HepG2 (cell line): ENCODE results near the gene TEX22. TPM values are rescaled to one million over a fixed set of nuclear protein-coding genes. Genes with fewer than 3 reads are reported as not detected.

Source experiments
- BRD4 ChIP-seq: sonication (generic); formaldehyde crosslinking; IDR thresholded peaks from 2 replicates; pipeline ENCODE4 v1.4.0; 2020; ENCODE audit warnings: missing genetic modification reagents
- CBX1 ChIP-seq: IDR thresholded peaks from one replicate; pipeline ENCODE4 v1.6.1; 2016; ENCODE audit warnings: antibody characterized with exemption, low read depth
- JDP2 ChIP-seq: sonication (generic); formaldehyde crosslinking; IDR thresholded peaks from 2 replicates; pipeline ENCODE4 v1.8.1; 2022; ENCODE audit warnings: missing genetic modification reagents, borderline replicate concordance
- MXD4 ChIP-seq: IDR thresholded peaks from 2 replicates; pipeline ENCODE4 v1.6.1; 2016; ENCODE audit warnings: mild to moderate bottlenecking, missing biosample characterization, missing genetic modification reagents
- NR2F1 ChIP-seq, 2 experiments: fragments of 450-650 bp in 1 of 2; formaldehyde crosslinking in 1 of 2; IDR thresholded peaks; 2 replicates each; pipeline versions ENCODE4 v1.5.0 to v1.6.1; 2016 to 2020; ENCODE audit warnings: mild to moderate bottlenecking in 1 of 2, missing compliant biosample characterization in 1 of 2, missing genetic modification reagents in 1 of 2, moderate library complexity in 1 of 2
- NRL ChIP-seq: sonication (generic); formaldehyde crosslinking; IDR thresholded peaks from 2 replicates; pipeline ENCODE4 v1.5.0; 2020; ENCODE audit warnings: missing genetic modification reagents, mild to moderate bottlenecking, moderate library complexity, borderline replicate concordance
- PHF20 ChIP-seq: sonication (generic); formaldehyde crosslinking; IDR thresholded peaks from 2 replicates; pipeline ENCODE4 v1.5.0; 2020; ENCODE audit warnings: mild to moderate bottlenecking, missing genetic modification reagents
- RAD21 ChIP-seq: fragments of 450-650 bp; formaldehyde crosslinking; IDR thresholded peaks from 2 replicates; pipeline ENCODE4 v1.5.0; 2020; ENCODE audit warnings: mild to moderate bottlenecking
- SMYD3 ChIP-seq: sonication (generic); formaldehyde crosslinking; IDR thresholded peaks from 2 replicates; pipeline ENCODE4 v1.8.1; 2023; ENCODE audit warnings: mild to moderate bottlenecking, missing genetic modification reagents
- ZBTB14 ChIP-seq: sonication (generic); formaldehyde crosslinking; IDR thresholded peaks from 2 replicates; pipeline ENCODE4 v1.4.0; 2020; ENCODE audit warnings: missing genetic modification reagents
- ZFP36L1 ChIP-seq: sonication (generic); formaldehyde crosslinking; IDR thresholded peaks from 2 replicates; pipeline ENCODE4 v1.8.0; 2022; ENCODE audit warnings: mild to moderate bottlenecking, missing genetic modification reagents, moderate library complexity
- ZFY ChIP-seq: sonication (generic); formaldehyde crosslinking; IDR thresholded peaks from 2 replicates; pipeline ENCODE4 v1.4.0; 2020; ENCODE audit warnings: missing genetic modification reagents
- ZNF160 ChIP-seq: sonication (generic); formaldehyde crosslinking; IDR thresholded peaks from 2 replicates; pipeline ENCODE4 v1.8.0; 2022; ENCODE audit warnings: mild to moderate bottlenecking, inconsistent platforms, missing genetic modification reagents
- ZNF512B ChIP-seq: sonication (generic); formaldehyde crosslinking; IDR thresholded peaks from 2 replicates; pipeline ENCODE4 v1.5.1; 2020; ENCODE audit warnings: missing genetic modification reagents, mild to moderate bottlenecking, borderline replicate concordance
- ZNF691 ChIP-seq: sonication (generic); formaldehyde crosslinking; IDR thresholded peaks from 2 replicates; pipeline ENCODE4 v1.4.0; 2020; ENCODE audit warnings: missing genetic modification reagents, low read depth, mild to moderate bottlenecking, borderline replicate concordance
- ZNF780A ChIP-seq: sonication (generic); formaldehyde crosslinking; IDR thresholded peaks from 2 replicates; pipeline ENCODE4 v1.8.0; 2022; ENCODE audit warnings: mild to moderate bottlenecking, missing genetic modification reagents, moderate library complexity
- ZNF782 ChIP-seq: sonication (generic); formaldehyde crosslinking; IDR thresholded peaks from 2 replicates; pipeline ENCODE4 v1.4.0; 2020; ENCODE audit warnings: missing genetic modification reagents, mild to moderate bottlenecking, borderline replicate concordance
- ZNF788 ChIP-seq: sonication (generic); formaldehyde crosslinking; IDR thresholded peaks from 2 replicates; pipeline ENCODE4 v1.5.0; 2020; ENCODE audit warnings: mild to moderate bottlenecking, missing genetic modification reagents, borderline replicate concordance
- ZNF883 ChIP-seq: sonication (generic); formaldehyde crosslinking; IDR thresholded peaks from 2 replicates; pipeline ENCODE4 v1.5.1; 2020; ENCODE audit warnings: mild to moderate bottlenecking, missing genetic modification reagents; ENCODE audit errors: not compliant biosample characterization
- ZSCAN9 ChIP-seq: IDR thresholded peaks from 2 replicates; pipeline ENCODE4 v1.6.1; 2016; ENCODE audit warnings: borderline replicate concordance
- polyA plus RNA-seq, 8 experiments: library from polyadenylated mRNA; depleted of rRNA in 3 of 8; stranded (reverse) in 7 of 8; unstranded in 1 of 8; fragments of >200 nt; fragmentation: Illumina TruSeq in 4 of 8; extraction: Trizol in 4 of 8; gene quantifications; 2 replicates each; pipeline versions ENCODE4 v1.2.1 to v1.2.3, GENCODE V29; 2011 to 2016; ENCODE audit warnings: low read depth in 4 of 8, missing spikeins in 1 of 8, mixed read lengths in 1 of 8; ENCODE audit not compliant: insufficient read depth in 1 of 8
- total RNA-seq, 5 experiments: library from RNA; depleted of rRNA; stranded (reverse); fragments of >200 nt; fragmentation: Illumina TruSeq; extraction: Trizol; gene quantifications; 2 replicates each; pipeline ENCODE4 v1.2.3, GENCODE V29; 2016; ENCODE audit warnings: low read depth in 1 of 5
- TF ChIP-seq, protein P1 (sequence below): sonication (generic); formaldehyde crosslinking; IDR thresholded peaks from 2 replicates; pipeline ENCODE4 v1.5.0; 2020; ENCODE audit warnings: missing genetic modification reagents

The TEX22 gene
- total and polyA plus RNA-seq, 2 of the 13 experiments (the other 11 are each of a cell fraction or from before 2014, with no cell fraction given), result 0.07 to 0.27 TPM

GRCh38 chr14:105398726-105399465, 558 bp downstream of the TEX22 start (continued):
- no peak; the same call in 1 of the 2 replicates for TF ChIP-seq ZNF160 (CRISPR knock-in tag)
- no peak for TF ChIP-seq JDP2 (CRISPR knock-in tag)
- TF ChIP-seq ZNF512B (CRISPR knock-in tag), result peak; percentile 82; the same call in 1 of the 2 replicates
- peak; percentile 97 for TF ChIP-seq ZNF883 (CRISPR knock-in tag)
- peak; percentile 42; the same call in 1 of the 2 replicates for TF ChIP-seq ZSCAN9 (CRISPR knock-in tag)
- TF ChIP-seq NRL (CRISPR knock-in tag), result peak; percentile 56; the same call in 1 of the 2 replicates
- peak; percentile 11; the same call in 1 of the 2 replicates for TF ChIP-seq ZBTB14 (CRISPR knock-in tag)
- peak; percentile 44 for TF ChIP-seq ZNF788 (CRISPR knock-in tag)
- peak; percentile 24 for TF ChIP-seq CBX1
- peak; percentile 94 for TF ChIP-seq ZFY (CRISPR knock-in tag)
- TF ChIP-seq ZNF691, result 0 out of 2 replicates have a peak, but pooled peaks have one; percentile 27
- TF ChIP-seq ZNF780A (CRISPR knock-in tag), result 0 out of 2 replicates have a peak, but pooled peaks have one; percentile 60
- peak; percentile 24; the same call in 1 of the 2 replicates for TF ChIP-seq BRD4 (CRISPR knock-in tag)
- no peak for TF ChIP-seq ZFP36L1 (CRISPR knock-in tag)
- TF ChIP-seq, protein P1, sequence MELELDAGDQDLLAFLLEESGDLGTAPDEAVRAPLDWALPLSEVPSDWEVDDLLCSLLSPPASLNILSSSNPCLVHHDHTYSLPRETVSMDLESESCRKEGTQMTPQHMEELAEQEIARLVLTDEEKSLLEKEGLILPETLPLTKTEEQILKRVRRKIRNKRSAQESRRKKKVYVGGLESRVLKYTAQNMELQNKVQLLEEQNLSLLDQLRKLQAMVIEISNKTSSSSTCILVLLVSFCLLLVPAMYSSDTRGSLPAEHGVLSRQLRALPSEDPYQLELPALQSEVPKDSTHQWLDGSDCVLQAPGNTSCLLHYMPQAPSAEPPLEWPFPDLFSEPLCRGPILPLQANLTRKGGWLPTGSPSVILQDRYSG (CRISPR knock-in tag), result peak; percentile 70
- TF ChIP-seq PHF20 (CRISPR knock-in tag), result peak; percentile 62
- 0 out of 2 replicates have a peak, but pooled peaks have one; percentile 11 for TF ChIP-seq SMYD3
- no peak for TF ChIP-seq RAD21 (CRISPR knock-in tag)
- peak; percentile 72; the same call in 1 of the 2 replicates for TF ChIP-seq ZNF782 (CRISPR knock-in tag)
- TF ChIP-seq NR2F1 (CRISPR knock-in tag; IDR thresholded peaks at IDR 0.05), result 0 out of 4 replicates have a peak, but pooled peaks of 1 of the 2 experiments have one; percentile 36
- peak; percentile 81 for TF ChIP-seq MXD4 (CRISPR knock-in tag)
